ENCODE data around the gene APBA2.

The APBA2 gene

GRCh38 chr15:28983432-28984311 lies 97.9 kb downstream of the APBA2 start:
- DNase-seq (ENCODE audit: low spot score): peak; percentile 52

DNA sequence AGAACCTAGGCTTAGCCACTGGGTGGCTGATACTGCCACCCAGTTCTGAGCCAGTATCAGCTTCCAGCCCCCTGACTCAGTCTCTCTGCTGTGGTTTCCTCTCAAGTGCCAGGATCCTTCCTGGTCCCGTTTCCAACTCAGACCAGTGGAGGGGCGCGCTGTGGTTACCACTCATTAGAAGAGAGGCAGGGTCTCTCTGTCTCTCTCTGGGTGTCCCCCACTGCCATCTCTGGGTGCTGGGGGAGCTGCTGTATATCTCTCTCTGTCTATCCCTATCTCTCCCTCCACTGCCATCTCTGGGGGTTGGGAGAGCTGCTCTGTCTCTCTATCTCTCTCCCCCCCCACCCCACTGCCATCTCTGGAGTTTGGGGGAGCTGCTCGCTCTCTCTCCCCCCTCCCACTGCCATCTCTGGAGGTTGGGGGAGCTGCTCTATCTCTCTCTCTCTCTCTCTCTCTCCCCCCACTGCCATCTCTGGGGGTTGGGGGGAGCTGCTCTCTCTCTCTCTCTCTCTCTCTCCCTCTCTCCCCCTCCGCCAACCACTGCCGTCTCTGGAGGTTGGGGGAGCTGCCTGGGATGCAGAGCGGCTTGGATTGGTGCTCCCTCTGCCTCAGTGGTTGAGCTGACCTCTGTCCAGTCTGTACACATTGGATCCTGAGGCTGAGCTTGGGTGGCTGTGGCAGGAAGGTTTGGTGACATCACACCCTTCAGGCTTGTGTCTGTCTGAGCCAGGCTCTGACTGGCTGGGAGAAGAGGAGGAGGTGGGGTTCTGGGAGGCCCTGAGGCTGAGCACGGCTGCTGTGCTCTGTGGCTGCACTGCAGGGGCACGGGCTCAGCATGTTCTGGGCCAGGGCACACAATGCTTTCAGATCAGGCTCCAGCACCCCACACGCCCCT lies 98.9 kb downstream of the APBA2 start:
- peak; percentile 81 for DNase-seq (ENCODE audit: low spot score)

GRCh38 chr15:28985316-28985645 lies 99.5 kb downstream of the APBA2 start:
- DNase-seq (ENCODE audit: low spot score): no peak

DNA sequence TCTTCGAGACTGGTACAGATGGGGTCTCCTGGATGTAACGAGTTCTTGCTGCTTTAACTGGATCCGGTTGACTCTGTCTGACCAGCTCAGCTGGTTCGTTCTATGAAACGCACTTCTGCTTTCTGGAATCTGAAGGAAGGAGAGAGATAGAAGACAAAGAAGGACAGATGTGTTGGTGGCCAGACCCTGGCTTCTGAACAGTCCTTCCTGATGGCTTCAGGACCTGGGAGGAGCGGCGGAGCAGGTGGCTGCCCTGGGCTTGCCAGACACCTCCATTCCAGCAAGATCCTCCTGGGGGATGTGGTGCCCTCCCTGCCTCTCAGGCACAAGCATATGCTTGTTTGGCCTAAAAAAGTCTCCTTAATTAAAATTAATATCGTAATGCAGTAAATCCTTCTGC lies 99.9 kb downstream of the APBA2 start:
- no peak for DNase-seq (ENCODE audit: low spot score)

- no peak for DNase-seq (ENCODE audit: low spot score)
Observed at GRCh38 chr15:28986108-28986507, 100.3 kb downstream of the APBA2 start.

GRCh38 chr15:28986726-28987125 lies 101.0 kb downstream of the APBA2 start:
- DNase-seq (ENCODE audit: low spot score): no peak

GRCh38 chr15:28987337-28987736 lies 101.6 kb downstream of the APBA2 start:
- no peak for DNase-seq (ENCODE audit: low spot score)

- peak; percentile 75 for DNase-seq (ENCODE audit: low spot score)
Observed at GRCh38 chr15:28989239-28989830, 103.6 kb downstream of the APBA2 start.

GRCh38 chr15:28989896-28990295 lies 104.1 kb downstream of the APBA2 start:
- no peak for DNase-seq (ENCODE audit: low spot score)

DNA sequence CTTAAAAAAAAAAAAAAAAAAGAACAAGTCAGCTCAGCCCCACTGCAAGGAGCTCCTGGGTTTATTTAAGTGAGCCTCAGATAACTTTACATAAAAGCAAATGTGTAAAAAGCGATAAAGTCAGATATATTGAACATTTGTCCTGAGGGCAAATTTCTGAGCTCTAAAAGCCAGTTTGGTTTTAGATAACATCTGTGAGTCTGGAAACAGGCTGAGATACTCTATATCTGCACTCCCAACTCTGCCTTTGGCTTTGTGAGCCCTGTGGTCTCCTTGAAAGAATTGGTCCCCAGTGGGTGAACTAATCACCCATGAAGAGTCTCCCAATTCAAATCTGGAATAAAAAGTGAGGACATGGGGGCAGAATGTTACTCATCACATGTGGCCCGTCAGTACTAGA lies 104.6 kb downstream of the APBA2 start:
- no peak for DNase-seq (ENCODE audit: low spot score)

GRCh38 chr15:28991236-28992171 lies 105.7 kb downstream of the APBA2 start:
- no peak for DNase-seq (ENCODE audit: low spot score)

DNA sequence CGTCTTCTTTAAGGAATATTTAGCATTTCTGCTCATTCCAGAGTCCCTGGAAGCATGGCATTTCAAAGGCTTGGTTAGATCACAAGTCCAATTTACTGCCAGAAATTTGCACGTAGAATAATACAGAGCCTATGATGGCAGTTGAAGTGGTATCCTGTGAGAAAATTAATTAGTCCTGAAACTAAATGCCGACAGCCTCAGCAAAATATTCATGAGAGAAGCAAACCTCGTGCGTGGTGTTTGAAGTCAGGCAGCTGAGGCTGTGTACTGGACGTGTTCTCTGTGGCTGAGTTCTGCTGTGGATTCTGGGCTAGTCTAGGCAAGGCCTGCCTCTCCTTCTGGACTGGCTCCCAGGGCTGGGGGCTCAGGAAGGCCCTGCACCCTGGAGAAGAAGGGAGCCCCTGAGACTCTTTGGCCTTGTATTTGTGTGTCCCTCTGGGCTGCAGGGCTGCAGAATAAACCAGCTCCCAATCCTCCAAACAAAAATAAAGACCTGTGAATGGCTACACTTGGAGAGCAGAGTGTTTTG lies 106.6 kb downstream of the APBA2 start:
- DNase-seq (ENCODE audit: low spot score): no peak

GRCh38 chr15:28993051-28993719 lies 107.4 kb downstream of the APBA2 start:
- no peak for DNase-seq (ENCODE audit: low spot score)

DNA sequence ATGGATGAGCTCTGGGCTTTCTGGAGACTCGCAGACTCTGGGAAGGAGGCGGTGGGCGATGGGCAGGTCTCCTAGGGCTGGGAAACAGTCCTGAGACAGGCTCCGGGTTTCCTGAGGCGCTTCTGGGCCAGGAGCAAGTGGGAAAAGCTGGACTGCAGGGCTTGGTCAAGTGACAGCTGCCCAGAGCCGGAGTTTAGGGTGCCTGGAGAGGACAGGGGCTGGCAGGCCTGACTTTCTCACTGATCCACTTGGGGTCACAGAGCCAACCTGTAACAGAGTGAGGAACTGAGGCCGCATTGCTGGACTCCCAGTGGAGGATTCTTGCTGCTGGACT lies 107.9 kb downstream of the APBA2 start:
- no peak for DNase-seq (ENCODE audit: low spot score)

GRCh38 chr15:28994142-28994830 lies 108.5 kb downstream of the APBA2 start:
- DNase-seq (ENCODE audit: low spot score): no peak

DNA sequence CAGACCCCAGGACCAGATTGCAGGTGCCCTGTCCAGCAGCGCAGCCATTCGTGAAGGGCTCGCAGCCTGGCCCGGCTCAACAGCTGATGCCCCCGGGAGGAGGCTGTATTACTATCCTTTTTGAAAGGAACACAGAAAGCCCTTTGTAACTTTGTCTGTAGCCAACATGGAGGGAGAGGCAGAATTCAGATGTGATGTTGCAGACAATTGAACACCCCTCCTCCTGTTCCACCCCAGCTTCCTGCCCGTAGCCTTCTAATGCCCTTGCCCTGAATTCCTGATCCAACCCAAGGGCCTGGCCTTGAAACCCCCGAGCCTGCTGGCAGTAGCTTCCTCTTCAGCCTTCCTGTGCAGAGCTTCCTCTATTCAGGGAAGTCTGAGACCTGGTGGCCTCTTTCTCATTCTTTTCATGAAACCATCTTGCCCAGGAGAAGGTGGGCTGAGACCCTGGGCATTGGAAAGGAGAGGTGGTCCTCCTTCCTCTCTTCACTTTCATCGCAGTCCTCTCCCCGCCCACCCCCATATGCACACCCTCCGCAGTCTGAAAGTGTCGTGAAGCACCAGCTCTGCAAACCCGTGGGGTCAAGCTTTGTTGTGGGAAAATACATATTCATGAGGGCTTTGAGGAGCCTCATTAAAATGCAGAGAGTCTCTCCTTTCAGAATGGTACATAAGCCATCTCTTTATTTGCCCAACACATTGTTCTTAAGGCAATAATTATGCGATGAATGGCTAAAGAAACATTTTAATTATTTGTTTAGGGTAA lies 109.2 kb downstream of the APBA2 start:
- no peak for DNase-seq (ENCODE audit: low spot score)

- no peak for DNase-seq (ENCODE audit: low spot score)
Observed at GRCh38 chr15:28995705-28996104, 109.9 kb downstream of the APBA2 start.

DNA sequence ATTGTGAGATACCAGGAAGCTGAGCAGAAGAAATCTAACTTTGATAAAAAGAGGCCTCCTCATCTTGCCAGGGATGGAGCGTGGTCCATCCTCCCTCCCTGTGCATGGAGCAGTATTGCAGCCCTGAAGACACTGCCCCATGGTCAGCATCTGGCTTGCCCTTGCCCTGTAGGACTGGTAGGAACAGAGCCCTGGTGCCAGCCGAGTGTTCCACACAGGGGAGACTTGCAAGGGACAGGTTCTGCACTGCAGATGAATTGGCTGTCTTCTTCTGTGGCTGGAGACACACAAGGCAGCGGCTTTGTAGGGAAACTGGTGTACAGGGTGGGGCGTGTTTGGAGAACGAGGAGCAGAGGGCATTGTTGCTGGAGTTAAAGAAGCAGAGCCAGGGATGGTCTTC lies 110.5 kb downstream of the APBA2 start:
- no peak for DNase-seq (ENCODE audit: low spot score)

GRCh38 chr15:28996953-28997352 lies 111.2 kb downstream of the APBA2 start:
- DNase-seq (ENCODE audit: low spot score): no peak

GRCh38 chr15:28997791-28998190 lies 112.0 kb downstream of the APBA2 start:
- no peak for DNase-seq (ENCODE audit: low spot score)

Data from ecto neural progenitor cell (in vitro differentiated cells).